Uterus (tissue), 2 donors: ENCODE data around the gene HSD17B4.

Experiments used
- POLR2A ChIP-seq, 2 donors: fragments of 450-650 bp; IDR thresholded peaks; one replicate each; pipeline ENCODE4 v1.6.1; 2016; ENCODE audit warnings: antibody characterized with exemption in 2 of 2, mild to moderate bottlenecking in 1 of 2, moderate library complexity in 1 of 2
- TF ChIP-seq, protein P1 (sequence below), 4 experiments: fragments of 200-600 bp in 2 of 4; fragments of 450-650 bp in 2 of 4; sonication (generic) in 2 of 4; IDR thresholded peaks; one replicate each; pipeline ENCODE4 v1.5.1; 2016 to 2019; ENCODE audit warnings: antibody characterized with exemption in 4 of 4, mild to moderate bottlenecking in 2 of 4, moderate library complexity in 1 of 4

GRCh38 chr5:119522841-119523240, 70.5 kb downstream of the HSD17B4 start:
- TF ChIP-seq, protein P1, sequence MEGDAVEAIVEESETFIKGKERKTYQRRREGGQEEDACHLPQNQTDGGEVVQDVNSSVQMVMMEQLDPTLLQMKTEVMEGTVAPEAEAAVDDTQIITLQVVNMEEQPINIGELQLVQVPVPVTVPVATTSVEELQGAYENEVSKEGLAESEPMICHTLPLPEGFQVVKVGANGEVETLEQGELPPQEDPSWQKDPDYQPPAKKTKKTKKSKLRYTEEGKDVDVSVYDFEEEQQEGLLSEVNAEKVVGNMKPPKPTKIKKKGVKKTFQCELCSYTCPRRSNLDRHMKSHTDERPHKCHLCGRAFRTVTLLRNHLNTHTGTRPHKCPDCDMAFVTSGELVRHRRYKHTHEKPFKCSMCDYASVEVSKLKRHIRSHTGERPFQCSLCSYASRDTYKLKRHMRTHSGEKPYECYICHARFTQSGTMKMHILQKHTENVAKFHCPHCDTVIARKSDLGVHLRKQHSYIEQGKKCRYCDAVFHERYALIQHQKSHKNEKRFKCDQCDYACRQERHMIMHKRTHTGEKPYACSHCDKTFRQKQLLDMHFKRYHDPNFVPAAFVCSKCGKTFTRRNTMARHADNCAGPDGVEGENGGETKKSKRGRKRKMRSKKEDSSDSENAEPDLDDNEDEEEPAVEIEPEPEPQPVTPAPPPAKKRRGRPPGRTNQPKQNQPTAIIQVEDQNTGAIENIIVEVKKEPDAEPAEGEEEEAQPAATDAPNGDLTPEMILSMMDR (IDR thresholded peaks at IDR 0.05), result no peak
- TF ChIP-seq POLR2A (IDR thresholded peaks at IDR 0.05), result no peak
